Activated naive CD4-positive, alpha-beta T cell treated with anti-CD3 and anti-CD28 coated beads, Interleukin-2, amount 50 U/mL, for 72 hours (primary cell): Measurements from ENCODE around the gene ERGIC1. TPM values are rescaled to one million over a fixed set of nuclear protein-coding genes. Genes with fewer than 3 reads are reported as not detected.
A peak's percentile ranks its signal among the peaks of the same experiment; 100 is the strongest.

Experiments used
- ATAC-seq, 2 donors: fragments of 150-1000 bp; cut with Tn5 transposase; 2 replicates each; pipeline ENCODE4 v1.10.0; 2021; ENCODE audit warnings: mild to moderate bottlenecking in 2 of 2, moderate library complexity in 2 of 2
- DNase-seq, 2 donors: peaks; one replicate each; pipeline ENCODE4 v3.0.0; 2021 to 2022; ENCODE audit warnings: low spot score in 2 of 2
- H3K27ac Mint-ChIP-seq, 2 donors: one replicate each; pipeline ENCODE4 v1.8.0; 2022; ENCODE audit warnings: mild to moderate bottlenecking in 2 of 2, mixed read lengths in 2 of 2
- H3K36me3 Mint-ChIP-seq, 2 donors: one replicate each; pipeline ENCODE4 v1.8.0; 2022; ENCODE audit warnings: mixed read lengths in 2 of 2
- H3K9me3 Mint-ChIP-seq, 2 donors: one replicate each; pipeline ENCODE4 v1.8.0; 2022; ENCODE audit warnings: mixed read lengths in 2 of 2
- total RNA-seq, 2 donors: library from RNA; stranded (reverse); gene quantifications; one replicate each; pipeline ENCODE4 v1.2.3, GENCODE V29; 2022

The ERGIC1 gene
- total RNA-seq, 2 donors from 2014 or later: 37.0 to 52.9 TPM

GRCh38 chr5:172999974-173000373, 165.9 kb downstream of the ERGIC1 start:
- Mint-ChIP-seq H3K9me3 (no peaks in the 10 kb centered on the region), H3K27ac (peak overlapping the region in 1 of 2 donors; percentile 9), H3K36me3 (peaks cover 0 to 17% of the 10 kb centered on the region in 2 donors)
- ATAC-seq: no peak
- no peak for DNase-seq

GRCh38 chr5:173001229-173001841, 167.3 kb downstream of the ERGIC1 start:
- ATAC-seq (peak; percentile 44 to 67), DNase-seq (no peak)
- no peaks in the 10 kb centered on the region for H3K9me3 Mint-ChIP-seq
- H3K36me3 Mint-ChIP-seq: peaks cover 0 to 10% of the 10 kb centered on the region in 2 donors
- peak overlapping the region; percentile 26 to 66 for H3K27ac Mint-ChIP-seq

Other genes with a start within 250 kb of the ERGIC1 start
- 1 to 10 TPM in 1 of 2 donors, under 1 TPM in 1; 0.23 to 1.4 TPM for gene NEURL1B, start 193.0 kb upstream of the ERGIC1 start, total RNA-seq
- gene DUSP1, start 63.1 kb upstream of the ERGIC1 start, total RNA-seq: 10 to 100 TPM; 12.0 to 17.6 TPM
- gene RPL26L1, start 125.2 kb downstream of the ERGIC1 start, total RNA-seq: 10 to 100 TPM; 53.5 to 61.6 TPM
- gene ATP6V0E1, start 149.5 kb downstream of the ERGIC1 start, total RNA-seq: 10 to 100 TPM; 84.7 to 88.3 TPM
- gene CREBRF, start 222.1 kb downstream of the ERGIC1 start, total RNA-seq: 10 to 100 TPM; 12.7 to 39.6 TPM